Neural cell (in vitro differentiated cells): Measurements from ENCODE around the gene GATA2. TPM values are rescaled to one million over a fixed set of nuclear protein-coding genes. Genes with fewer than 3 reads are reported as not detected.

ENCODE experiments used
- H2AFZ ChIP-seq: fragments of 200-600, 300-800 bp; sonication (generic), shearing (Covaris generic); 2 replicates; pipeline ENCODE4 v1.6.0; 2014; ENCODE audit warnings: low read depth, mild to moderate bottlenecking, antibody characterized with exemption, low read length, moderate library complexity
- H3F3A ChIP-seq: fragments of 200-600 bp; shearing (Covaris generic); 2 replicates; pipeline ENCODE4 v1.6.1; 2016; ENCODE audit warnings: mild to moderate bottlenecking, moderate library complexity, mixed read lengths, antibody characterized with exemption, low read length; ENCODE audit not compliant: insufficient read depth, poor library complexity, severe bottlenecking
- H3K27ac ChIP-seq: fragments of 200-600, 300-800 bp; sonication (generic), shearing (Covaris generic); 2 replicates; pipeline ENCODE4 v1.5.1; 2014; ENCODE audit warnings: mild to moderate bottlenecking, low read length, moderate library complexity
- H3K27me3 ChIP-seq: fragments of 300-800, 200-600 bp; sonication (generic), shearing (Covaris generic); 2 replicates; pipeline ENCODE4 v1.6.0; 2014; ENCODE audit warnings: mild to moderate bottlenecking, low read depth, low read length, moderate library complexity; ENCODE audit not compliant: insufficient read depth
- H3K36me3 ChIP-seq: fragments of 300-800, 200-600 bp; sonication (generic), shearing (Covaris generic); 2 replicates; pipeline ENCODE4 v1.5.1; 2014; ENCODE audit warnings: mild to moderate bottlenecking, antibody characterized with exemption, low read length, moderate library complexity; ENCODE audit not compliant: insufficient read depth
- H3K4me2 ChIP-seq: fragments of 300-800, 200-600 bp; sonication (generic), shearing (Covaris generic); 2 replicates; pipeline ENCODE4 v1.6.0; 2014; ENCODE audit warnings: mild to moderate bottlenecking, low read length
- H3K4me3 ChIP-seq: fragments of 300-800, 200-600 bp; sonication (generic), shearing (Covaris generic); 2 replicates; pipeline ENCODE4 v1.5.1; 2014; ENCODE audit warnings: mild to moderate bottlenecking, low read length, moderate library complexity
- H3K79me2 ChIP-seq: fragments of 200-600 bp; shearing (Covaris generic); replicated peaks from 2 replicates; pipeline ENCODE4 v1.6.0; 2014; ENCODE audit warnings: mild to moderate bottlenecking, low read length, moderate library complexity; ENCODE audit not compliant: insufficient read depth
- H3K9ac ChIP-seq: fragments of 300-800, 200-600 bp; sonication (generic), shearing (Covaris generic); 2 replicates; pipeline ENCODE4 v1.6.1; 2016; ENCODE audit warnings: mild to moderate bottlenecking, low read length, mixed read lengths
- H3K9me2 ChIP-seq: fragments of 200-600 bp; shearing (Covaris generic); 2 replicates; pipeline ENCODE4 v1.6.1; 2016; ENCODE audit warnings: mild to moderate bottlenecking, low read length, mixed read lengths; ENCODE audit not compliant: insufficient read depth
- H3K9me3 ChIP-seq: fragments of 200-600, 300-800 bp; sonication (generic), shearing (Covaris generic); 2 replicates; pipeline ENCODE4 v1.6.1; 2016; ENCODE audit warnings: mild to moderate bottlenecking, mixed run types, low read length, moderate library complexity, mixed read lengths
- H4K20me1 ChIP-seq: fragments of 200-600 bp; shearing (Covaris generic); 2 replicates; pipeline ENCODE4 v1.6.1; 2016; ENCODE audit warnings: mild to moderate bottlenecking, mixed run types; ENCODE audit not compliant: insufficient read depth
- EP300 ChIP-seq: fragments of 450-650 bp; conservative IDR thresholded peaks from 2 replicates; pipeline ENCODE4 v1.6.1; 2014; ENCODE audit warnings: antibody characterized with exemption, mild to moderate bottlenecking, moderate library complexity; ENCODE audit not compliant: poor library complexity, severe bottlenecking
- EZH2 ChIP-seq: fragments of 200-600, 300-800 bp; shearing (Covaris generic), sonication (generic); IDR thresholded peaks from 2 replicates; pipeline ENCODE4 v1.6.1; 2014; ENCODE audit warnings: antibody characterized with exemption, low read length, borderline replicate concordance, mild to moderate bottlenecking; ENCODE audit not compliant: insufficient read depth, poor library complexity, severe bottlenecking
- MXI1 ChIP-seq: fragments of 450-650 bp; conservative IDR thresholded peaks from 2 replicates; pipeline ENCODE4 v1.6.1; 2014; ENCODE audit warnings: antibody characterized with exemption, mild to moderate bottlenecking; ENCODE audit not compliant: poor library complexity, severe bottlenecking
- POLR2AphosphoS5 ChIP-seq: IDR thresholded peaks from 2 replicates; pipeline ENCODE4 v1.6.1; 2012
- RAD21 ChIP-seq: fragments of 450-650 bp; conservative IDR thresholded peaks from 2 replicates; pipeline ENCODE4 v1.6.1; 2014; ENCODE audit warnings: antibody characterized with exemption, mild to moderate bottlenecking, moderate library complexity
- REST ChIP-seq: IDR thresholded peaks from 2 replicates; pipeline ENCODE4 v1.6.1; 2012; ENCODE audit warnings: borderline replicate concordance
- SMC3 ChIP-seq: fragments of 450-650 bp; conservative IDR thresholded peaks from 2 replicates; pipeline ENCODE4 v1.6.1; 2014; ENCODE audit warnings: antibody characterized with exemption, mild to moderate bottlenecking, moderate library complexity; ENCODE audit not compliant: poor library complexity
- TAF1 ChIP-seq: IDR thresholded peaks from 2 replicates; pipeline ENCODE4 v1.6.1; 2012; ENCODE audit warnings: low read depth
- polyA plus RNA-seq: library from polyadenylated mRNA; depleted of rRNA; stranded (reverse); fragments of >200 nt; gene quantifications from 2 replicates; pipeline ENCODE4 v1.2.3, GENCODE V29; 2014
- TF ChIP-seq, protein P1 (sequence below): fragments of 450-650 bp; IDR thresholded peaks from 2 replicates; pipeline ENCODE4 v1.5.1; 2014; ENCODE audit warnings: antibody characterized with exemption, mild to moderate bottlenecking, moderate library complexity; ENCODE audit not compliant: poor library complexity, severe bottlenecking

GATA2 gene
- polyA plus RNA-seq, 1 donor from 2014 or later: not detected

- Histone ChIP-seq H2AFZ (no peak overlapping the region), H3K4me3 (no peak overlapping the region), H3K36me3 (no peaks in the 10 kb centered on the region), H4K20me1 (no peaks in the 10 kb centered on the region), H3K27me3 (no peaks in the 10 kb centered on the region), H3K27ac (no peak overlapping the region), H3K9me2 (no peaks in the 10 kb centered on the region), H3K4me2 (no peak overlapping the region), H3F3A (no peaks in the 10 kb centered on the region), H3K9me3 (no peaks in the 10 kb centered on the region), H3K9ac (no peak overlapping the region), H3K79me2 (no peaks in the 10 kb centered on the region)
- no peak for TF ChIP-seq SMC3
- no peak for TF ChIP-seq RAD21
- TF ChIP-seq EP300: no peak
- no peak for TF ChIP-seq TAF1
- TF ChIP-seq POLR2AphosphoS5: no peak
- TF ChIP-seq MXI1: no peak
- TF ChIP-seq, protein P1, sequence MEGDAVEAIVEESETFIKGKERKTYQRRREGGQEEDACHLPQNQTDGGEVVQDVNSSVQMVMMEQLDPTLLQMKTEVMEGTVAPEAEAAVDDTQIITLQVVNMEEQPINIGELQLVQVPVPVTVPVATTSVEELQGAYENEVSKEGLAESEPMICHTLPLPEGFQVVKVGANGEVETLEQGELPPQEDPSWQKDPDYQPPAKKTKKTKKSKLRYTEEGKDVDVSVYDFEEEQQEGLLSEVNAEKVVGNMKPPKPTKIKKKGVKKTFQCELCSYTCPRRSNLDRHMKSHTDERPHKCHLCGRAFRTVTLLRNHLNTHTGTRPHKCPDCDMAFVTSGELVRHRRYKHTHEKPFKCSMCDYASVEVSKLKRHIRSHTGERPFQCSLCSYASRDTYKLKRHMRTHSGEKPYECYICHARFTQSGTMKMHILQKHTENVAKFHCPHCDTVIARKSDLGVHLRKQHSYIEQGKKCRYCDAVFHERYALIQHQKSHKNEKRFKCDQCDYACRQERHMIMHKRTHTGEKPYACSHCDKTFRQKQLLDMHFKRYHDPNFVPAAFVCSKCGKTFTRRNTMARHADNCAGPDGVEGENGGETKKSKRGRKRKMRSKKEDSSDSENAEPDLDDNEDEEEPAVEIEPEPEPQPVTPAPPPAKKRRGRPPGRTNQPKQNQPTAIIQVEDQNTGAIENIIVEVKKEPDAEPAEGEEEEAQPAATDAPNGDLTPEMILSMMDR: no peak
- no peak for TF ChIP-seq EZH2
- TF ChIP-seq REST: no peak
Measured at GRCh38 chr3:128462341-128462910, 30.6 kb downstream of the GATA2 start.

GRCh38 chr3:128461731-128462130, 31.3 kb downstream of the GATA2 start:
- no peaks in the 10 kb centered on the region for H3K36me3 ChIP-seq
- no peaks in the 10 kb centered on the region for H3K79me2 ChIP-seq
- no peak overlapping the region for H3K27ac ChIP-seq
- H3K9me3 ChIP-seq: no peaks in the 10 kb centered on the region
- H3K4me2 ChIP-seq: no peak overlapping the region
- H3K27me3 ChIP-seq: no peaks in the 10 kb centered on the region
- no peaks in the 10 kb centered on the region for H3K9me2 ChIP-seq
- no peak for TF ChIP-seq POLR2AphosphoS5
- TF ChIP-seq TAF1: no peak
- no peak for TF ChIP-seq REST
- no peak for TF ChIP-seq RAD21
- TF ChIP-seq SMC3: no peak
- TF ChIP-seq MXI1: no peak
- TF ChIP-seq, protein P1: no peak
- no peak for TF ChIP-seq EP300
- TF ChIP-seq EZH2: no peak
- H4K20me1 ChIP-seq: no peaks in the 10 kb centered on the region
- no peak overlapping the region for H2AFZ ChIP-seq
- H3K9ac ChIP-seq: no peak overlapping the region
- no peaks in the 10 kb centered on the region for H3F3A ChIP-seq
- H3K4me3 ChIP-seq: no peak overlapping the region
